ENCODE results near the gene HGF.

Gene HGF

DNA sequence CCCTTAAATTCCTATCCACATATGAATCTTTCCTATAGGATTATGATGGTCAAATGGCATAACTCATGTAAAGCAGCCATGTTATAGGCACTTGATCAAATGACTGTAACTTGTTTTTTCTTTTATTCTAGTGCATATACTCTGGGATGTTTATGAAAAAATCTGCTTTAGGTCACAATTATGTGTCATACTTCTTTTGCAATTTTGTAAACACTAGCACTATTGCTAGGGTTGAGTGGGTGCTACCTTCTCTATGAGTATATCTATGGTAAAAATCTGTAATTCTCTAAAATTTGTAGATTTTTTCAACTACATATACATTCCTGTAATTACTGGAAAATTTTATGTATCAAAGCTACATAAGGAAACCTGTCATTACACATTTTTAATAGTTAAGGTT, 50.0 kb downstream of the HGF start:
- DNase-seq (ENCODE audit: low read depth): no peak

DNA sequence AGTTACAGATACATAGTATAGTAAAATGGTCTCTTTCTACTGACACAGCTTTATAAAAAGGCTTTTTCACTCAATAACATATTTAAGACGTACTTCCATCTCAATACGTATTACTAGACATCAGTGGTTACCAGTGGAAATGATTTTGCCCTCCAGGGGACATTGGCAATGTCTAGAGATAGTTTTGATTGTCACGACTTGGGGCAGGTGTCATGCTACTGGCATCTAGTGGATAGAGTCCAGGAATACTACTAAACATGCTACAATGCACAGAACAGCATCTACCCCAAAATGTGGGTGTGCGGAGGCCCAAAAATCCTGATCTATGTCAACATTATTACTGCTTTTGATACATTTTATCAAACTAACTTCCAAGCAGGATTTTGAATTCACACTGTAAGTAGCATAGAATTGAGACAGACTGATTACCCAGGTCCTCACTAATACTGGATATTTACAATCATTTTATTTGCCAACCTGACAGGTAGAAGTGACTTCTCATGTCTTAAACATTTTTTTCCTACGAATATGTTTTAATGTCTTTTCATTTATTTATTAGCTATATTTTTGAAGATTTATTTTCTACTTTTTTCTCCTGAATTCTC, 53.8 kb downstream of the HGF start:
- DNase-seq (ENCODE audit: low read depth): no peak

DNA sequence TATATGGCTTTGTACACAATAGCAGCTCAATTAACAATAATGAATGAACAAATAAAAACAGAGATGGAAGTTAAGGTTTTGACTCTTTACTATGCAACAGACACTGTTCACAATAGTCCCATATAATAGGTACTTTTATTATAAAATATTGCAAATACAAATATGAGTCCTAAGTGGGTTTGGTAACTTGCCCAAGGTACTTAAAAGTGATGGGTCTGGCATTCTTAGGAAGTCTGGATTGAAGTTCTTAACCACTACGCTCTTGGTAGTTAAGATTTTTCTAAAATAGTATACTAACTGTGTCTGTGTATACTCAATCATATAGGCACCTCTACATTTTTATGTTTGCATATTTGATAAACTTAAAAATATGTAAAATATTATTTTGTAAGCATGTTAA, 55.5 kb downstream of the HGF start:
- DNase-seq (ENCODE audit: low read depth): no peak

DNA sequence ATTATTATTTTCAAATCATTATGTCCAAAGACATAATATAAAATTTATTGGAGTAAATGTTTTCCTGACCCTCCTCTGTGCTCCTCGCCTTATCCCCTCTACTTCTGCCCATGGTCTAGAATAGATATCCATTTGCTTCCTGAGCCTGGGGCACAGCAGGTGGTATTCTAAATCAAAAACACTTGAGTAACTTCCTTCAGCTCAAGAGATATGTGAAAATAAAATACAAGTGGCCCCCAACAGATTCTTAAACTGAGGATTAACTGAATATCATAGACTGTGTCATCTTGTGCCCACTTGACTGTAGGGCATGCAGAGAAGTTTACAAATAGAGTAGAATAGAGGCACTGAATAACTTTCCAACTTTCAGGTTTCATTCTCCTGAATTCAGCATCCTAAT, 59.1 kb downstream of the HGF start:
- no peak for DNase-seq (ENCODE audit: low read depth)

DNA sequence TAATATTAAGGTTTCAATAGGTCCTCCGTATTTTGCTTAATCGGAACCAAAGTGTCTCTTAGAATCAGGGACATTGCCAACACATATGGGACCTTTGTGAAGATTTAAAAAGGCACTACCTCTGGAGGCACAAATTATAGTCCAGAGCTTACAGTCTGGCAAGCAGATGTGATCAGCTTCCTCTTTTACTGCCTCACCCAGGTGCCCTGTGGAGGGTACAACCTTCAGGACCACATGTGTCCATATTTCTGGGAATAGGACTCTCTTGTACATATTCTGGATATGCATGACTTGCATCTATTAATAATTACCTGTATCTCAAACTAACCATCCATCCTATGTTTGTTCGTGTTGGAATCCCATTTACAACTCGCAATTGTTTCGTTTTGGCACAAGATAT, 60.0 kb downstream of the HGF start:
- DNase-seq (ENCODE audit: low read depth): no peak

DNA sequence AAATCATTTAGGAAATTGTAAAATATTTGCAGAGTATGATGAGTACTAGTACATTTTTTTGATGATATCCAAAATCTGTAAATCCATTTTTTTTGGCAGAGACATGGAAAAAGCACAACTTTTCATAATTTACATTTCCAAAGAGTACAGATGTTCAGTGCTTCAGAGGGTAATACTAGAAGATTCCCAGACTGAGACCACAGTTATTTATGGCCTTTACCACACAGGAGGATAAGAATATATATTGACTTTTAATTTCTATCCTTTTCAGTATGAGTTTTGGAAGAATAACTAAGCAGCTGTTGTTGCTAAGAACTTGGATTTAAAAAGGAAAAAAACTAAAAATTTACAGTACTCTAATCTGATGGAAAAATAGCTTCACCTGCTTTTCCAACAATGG, 61.9 kb downstream of the HGF start:
- DNase-seq (ENCODE audit: low read depth): no peak

DNA sequence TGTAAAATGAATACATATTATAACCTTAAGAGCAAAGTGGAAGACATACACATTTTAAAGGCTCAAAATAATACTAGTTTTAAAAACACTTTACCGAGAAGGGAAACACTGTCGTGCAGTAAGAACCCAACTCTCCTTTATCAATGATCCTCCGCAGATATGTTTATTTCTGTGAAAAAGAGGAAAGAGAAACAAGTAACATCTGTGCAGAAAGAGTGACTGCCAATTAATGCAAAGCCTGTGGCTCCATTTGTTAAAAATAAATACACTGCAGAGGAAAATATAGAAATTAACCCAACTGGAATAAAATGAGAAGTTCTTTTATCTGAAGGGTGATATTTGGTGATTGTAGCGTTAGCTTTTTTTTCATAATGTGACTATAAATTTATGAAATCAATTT, 62.7 kb downstream of the HGF start:
- DNase-seq (ENCODE audit: low read depth): no peak

DNA sequence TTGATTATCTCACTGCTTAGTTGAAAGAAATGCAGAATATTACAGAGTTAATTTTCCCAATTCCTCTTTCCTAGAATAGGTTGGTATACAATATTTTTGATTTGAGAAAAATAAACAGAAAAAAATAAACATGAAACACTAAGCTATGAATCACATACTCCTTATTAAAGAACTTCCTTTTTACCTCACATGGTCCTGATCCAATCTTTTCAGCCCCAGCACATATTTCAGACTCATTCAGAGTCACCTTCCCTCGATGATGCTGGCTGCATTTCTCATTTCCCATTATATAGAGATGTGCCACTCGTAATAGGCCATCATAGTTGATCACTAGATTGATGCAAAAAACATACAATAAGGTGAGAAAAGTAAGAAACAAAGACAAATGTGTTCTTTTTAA, 64.6 kb downstream of the HGF start:
- DNase-seq (ENCODE audit: low read depth): no peak

DNA sequence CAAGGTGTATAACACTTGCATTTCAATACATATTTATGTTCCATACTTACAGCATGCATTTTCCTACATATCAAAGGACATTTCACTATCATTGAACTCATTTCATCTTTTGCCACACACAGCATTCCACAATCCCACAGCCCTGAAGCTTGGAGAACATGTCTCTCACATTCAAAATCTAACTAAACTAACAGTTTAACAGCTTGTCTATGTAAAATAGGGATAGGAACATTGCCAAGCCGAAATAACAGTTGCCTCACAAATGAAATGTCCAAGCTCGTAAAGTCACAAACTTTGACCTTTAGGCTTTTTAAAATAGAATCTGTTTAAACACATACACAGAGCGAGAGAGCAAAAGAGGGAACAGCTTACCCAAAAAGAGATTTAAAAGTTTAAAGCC, 65.3 kb downstream of the HGF start:
- DNase-seq (ENCODE audit: low read depth): no peak

DNA sequence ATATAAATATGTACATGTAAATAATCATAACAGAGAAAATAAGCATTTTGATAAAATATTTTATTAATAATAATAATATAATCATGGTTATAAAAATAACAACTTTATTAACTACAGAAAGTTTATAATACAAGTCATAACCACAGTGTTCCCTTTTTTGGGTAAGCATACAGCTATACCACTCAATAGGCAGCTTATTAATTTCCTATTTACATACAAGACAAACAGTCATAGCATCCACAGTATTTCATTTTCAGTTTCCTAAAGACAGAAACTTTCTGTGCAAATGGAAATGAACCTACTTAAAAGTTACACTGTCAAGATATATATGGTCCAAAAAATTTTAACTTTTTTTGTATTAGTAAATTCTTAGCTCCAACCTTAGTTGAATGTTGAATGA, 70.9 kb downstream of the HGF start:
- DNase-seq (ENCODE audit: low read depth): no peak

DNA sequence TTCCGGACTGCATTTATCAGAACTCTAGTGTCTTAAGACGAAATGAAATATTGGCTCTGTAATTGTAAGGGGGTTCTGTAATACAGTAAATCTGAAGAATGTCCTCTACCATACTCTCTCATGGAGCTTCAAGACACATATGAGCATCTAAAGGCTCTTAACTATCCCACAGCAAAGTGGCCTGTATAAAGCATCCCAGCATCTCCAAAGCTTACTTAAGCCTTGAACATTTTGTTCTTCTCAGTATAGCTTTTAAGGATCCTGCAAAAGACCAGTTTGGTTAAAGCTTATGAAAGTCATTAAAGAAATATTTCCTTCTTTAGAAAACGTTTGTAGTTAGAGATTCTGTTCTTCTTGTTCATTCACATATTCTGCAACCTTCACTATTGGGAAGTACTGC, 75.1 kb downstream of the HGF start:
- no peak for DNase-seq (ENCODE audit: low read depth)

DNA sequence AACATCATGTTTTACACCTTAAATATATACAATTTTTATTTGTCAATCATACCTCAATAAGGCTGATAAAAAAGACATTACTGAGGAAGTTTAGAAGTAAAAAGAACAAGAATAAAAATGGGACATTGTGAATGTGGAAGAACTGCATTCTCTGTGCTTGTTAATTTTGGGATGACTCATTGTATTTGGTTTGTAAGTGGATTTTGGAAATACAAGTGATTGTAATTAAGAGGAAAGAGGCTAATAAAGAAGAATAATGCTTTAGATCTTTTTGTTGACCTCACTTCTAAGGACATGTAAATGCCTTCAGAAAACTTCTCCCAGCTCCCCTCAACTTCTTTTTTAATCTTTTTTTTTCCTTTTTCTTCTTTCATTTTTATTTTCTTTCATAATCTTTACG, 76.0 kb downstream of the HGF start:
- DNase-seq (ENCODE audit: low read depth): no peak

DNA sequence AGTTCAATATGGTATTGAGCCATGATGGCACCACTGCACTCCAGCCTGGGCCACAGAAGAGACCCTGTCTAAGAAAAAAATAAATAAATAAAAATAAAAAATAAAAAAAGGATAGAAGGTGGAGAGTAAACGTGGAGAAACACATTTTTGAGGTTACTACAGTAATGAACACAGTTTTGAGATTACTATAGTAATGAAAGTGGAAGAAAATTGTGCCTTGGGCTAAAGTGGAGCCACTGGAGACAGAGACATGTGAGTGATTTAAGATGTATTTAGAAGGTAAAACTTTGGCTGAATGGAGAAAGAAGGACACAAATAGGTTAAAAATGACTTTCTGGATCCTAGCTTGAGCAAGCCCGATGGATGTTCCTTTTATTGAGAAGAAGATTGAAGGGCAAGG, 76.8 kb downstream of the HGF start:
- DNase-seq (ENCODE audit: low read depth): no peak

DNA sequence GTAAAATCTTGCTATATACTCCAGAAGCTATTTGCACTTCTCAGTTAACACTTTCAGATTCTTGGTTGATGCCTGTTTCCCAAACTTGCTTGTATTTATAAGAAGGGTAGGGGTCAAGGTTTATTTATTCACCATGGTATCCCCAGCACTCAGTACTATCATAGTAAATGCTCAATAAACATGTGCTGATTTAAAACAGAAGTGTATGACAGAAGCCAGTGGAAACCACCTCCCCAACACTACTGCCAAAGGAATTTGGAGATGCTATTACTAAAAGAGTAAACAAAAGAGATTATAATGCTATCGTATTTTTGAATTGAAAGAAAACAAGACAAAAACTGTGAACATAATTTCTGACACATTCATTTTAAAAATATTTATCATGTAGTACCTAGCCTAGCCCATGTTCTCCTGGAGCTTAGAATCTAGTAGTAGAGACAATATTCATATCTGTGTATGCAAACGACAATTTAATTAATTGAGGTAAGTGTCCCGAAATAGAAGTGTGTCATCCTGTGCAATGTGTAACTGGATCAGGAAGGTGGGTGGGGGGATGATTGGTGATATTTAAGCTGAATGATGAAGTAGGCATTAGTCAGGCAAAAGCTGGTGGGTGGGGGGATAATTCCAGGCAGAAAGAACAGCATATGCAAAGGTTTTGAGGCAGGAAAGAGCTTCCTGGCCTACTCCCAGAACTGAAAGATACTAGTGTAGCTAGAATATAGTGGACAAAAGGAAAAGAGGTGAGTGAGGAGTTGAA, 77.5 kb downstream of the HGF start:
- DNase-seq (ENCODE audit: low read depth): no peak

DNA sequence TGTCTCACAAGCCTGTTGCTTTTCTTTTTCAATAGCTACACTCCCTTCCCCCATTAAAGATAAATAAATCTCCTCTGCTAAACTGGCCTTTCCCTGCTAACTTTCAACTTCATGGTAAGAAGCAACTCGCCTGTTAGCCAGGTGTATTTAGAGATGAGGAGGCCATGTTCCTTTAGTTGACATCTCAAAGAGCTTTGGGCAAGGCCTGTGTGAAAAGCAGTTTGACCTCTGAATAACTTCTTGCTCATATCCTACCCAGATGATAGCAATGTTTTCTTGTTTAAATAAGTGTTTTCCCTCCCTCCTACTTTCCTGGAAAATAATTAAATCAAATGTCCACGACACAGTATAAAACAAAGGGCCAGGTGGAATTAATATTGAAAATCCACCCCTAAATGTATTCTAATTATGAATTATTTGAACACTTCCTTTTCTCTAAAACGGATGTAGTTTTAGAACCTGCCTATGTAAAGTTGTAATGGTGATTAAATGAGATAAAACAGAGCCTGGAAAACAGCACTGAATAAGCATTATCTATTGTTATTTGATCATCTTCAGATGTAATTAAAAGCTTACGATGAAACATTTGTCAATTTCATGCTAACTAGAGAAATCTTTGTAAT, 78.5 kb downstream of the HGF start:
- no peak for DNase-seq (ENCODE audit: low read depth)

DNA sequence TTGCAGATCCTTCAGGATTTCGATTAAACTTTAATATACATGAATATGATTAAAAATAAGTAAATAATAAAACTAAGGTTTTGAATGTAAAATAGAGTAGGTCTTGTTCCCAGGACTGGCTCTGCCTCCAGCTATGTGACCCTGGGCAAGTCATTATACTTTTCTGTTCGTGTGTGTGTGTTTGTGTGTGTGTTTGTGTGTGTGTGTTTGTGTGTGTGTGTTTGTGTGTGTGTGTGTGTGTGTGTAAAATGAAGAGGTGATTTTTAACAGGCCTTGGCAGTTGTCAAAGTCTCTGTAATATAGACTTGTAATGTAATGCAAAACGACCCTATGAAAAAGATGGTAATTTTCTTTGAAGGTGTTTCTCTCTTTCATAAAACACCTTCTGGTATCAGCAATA, 79.2 kb downstream of the HGF start:
- DNase-seq (ENCODE audit: low read depth): no peak

DNA sequence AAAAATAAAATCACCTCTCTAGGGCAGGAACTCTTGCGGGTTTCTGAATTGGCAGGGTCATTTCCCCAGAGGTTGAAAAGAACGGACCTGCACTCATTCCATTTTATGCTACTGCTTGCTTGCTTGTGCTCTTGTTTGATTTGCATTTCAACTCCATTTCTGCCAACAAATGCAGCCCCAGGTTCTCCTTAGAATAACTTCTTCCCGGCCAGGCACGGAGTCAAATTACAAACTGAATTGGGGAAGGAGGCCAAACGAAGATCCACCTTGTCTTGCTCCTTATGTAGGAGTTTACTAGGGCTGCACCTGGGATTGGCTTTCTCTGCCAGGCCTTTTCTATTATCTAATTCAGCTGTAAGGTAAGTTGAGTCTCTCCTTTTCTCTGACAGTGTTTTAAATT, 79.6 kb downstream of the HGF start:
- DNase-seq (ENCODE audit: low read depth): no peak

DNA sequence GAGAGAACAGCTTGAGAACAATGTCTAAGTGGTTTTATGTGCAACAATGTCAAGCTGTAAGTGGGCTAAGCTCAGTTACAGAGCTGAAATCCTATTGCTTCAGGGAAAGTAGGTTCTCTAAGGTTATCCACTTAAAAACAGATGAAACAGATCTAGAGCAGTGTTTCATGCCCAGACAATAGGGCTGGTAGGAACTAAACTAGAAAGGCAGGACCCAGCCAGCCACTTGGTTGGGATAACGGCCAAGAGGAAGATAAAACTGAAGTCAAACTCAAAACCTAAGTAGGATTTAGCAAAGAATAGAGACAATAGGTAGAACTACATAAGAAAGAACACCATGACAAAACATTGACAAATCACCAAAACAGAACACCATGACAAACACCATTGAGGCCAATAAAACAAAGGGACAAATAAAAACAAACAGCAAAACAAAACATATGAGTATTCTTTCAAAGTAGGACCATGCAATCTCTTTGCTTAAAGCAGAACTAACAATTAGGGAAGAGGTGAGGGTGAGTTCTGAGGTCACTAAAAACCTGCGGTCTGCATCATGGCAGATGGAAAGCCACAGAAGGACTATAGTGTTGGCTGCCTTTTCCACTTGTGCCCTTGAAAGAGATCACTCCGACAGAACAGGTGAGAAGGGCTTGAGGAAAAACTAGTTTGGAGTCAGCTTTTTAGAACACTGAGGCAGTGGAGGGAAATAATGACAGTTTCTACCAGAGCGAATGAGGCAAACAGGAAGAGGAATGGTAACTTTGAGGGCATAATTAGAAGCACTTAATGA, 81.0 kb downstream of the HGF start:
- DNase-seq (ENCODE audit: low read depth): no peak

DNA sequence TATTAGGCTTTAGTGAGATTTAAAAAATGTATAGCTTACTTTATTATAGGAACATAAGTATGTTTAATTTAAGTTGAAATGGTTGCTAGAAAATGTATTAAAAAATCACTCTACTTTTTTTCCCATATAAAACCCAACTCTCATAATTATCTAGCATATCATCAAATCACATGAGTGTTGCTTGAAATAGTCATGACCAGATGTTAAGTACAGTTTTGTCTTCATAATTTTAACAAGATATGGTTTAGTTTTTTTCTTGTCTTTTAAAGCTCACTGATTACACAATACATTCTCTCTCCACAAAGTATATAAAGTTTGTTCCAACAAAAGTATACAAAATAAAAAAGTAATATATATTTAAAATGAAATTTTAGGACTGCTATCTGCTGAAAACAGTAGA, 82.8 kb downstream of the HGF start:
- DNase-seq (ENCODE audit: low read depth): no peak

DNA sequence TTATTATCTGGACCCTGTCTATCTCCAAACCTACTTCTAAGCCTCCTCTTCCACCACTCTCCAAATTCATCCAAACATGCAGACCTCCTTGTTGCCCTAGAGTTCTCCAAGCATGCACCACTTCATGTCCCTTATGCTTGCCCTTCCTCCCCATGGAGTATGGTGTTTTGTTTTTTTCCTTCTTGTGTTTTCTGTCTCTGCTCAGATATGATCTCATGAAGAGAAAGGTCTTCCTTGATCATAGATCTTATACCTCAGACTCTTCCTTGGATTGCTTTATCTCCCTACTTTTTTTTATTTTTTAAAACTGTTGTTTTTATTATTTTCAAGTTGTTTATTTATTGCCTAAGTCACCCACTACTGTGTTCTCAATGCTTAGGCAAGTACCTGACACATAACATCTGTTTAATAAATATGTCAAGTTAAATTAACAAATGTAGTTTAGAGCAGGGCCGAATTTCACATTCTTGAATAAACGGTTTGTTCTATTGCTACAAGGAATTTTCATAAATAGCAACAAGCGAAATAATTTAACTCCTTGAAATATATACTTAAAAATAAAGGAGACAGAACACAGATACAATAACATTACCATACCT, 84.5 kb downstream of the HGF start:
- no peak for DNase-seq (ENCODE audit: low read depth)

DNA sequence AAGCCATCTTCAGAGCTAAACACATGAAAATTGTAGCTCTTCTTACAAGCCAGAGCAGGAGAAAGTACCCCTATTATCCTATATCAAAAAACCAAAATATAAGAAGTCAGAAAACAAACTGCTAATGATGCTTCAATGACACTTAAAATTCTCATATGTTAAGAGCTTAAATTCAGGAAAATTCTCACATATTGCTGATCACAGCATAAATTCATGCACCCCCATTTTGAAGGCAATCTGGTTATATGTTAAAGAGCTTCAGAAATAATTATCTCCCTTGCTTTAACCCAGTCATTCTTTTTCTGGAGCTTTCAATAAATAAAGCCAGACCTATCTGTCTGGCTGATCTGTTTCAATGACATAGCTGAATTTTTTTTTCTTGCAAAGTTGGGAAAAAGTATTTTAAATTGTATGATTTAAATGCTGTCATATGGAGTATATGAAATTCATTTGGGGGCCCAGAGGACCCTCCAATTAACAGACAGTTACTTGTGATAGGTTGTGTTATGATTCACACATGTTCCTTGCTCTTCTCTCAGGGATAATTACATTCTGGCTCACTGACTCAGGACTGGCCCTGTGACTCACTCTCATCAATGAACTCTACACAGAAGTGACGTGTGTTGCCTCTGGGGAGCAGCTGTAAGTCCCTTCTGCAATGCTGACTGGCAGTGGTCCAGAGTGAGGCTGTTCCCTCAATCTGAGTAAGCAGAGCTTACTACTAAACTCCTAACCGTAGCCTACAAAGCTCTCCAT, 85.2 kb downstream of the HGF start:
- DNase-seq (ENCODE audit: low read depth): no peak

DNA sequence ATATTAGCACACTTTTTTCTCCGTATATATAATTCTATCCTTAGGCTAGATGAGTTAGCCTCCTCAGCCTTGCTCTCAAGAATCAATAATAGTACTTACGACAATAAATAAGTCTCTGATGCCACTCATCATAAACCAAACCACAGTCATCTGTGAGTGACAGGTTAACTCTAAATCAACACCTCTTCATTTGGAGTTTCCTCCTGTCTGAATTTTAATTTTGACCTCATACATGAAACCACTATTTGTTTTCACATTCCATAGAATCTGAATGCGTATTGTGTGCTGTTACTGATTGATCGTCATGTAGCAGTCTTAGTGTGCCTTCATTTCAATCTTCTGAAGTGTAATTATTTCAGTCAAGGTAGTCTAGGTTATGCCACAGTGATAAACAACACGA, 85.8 kb downstream of the HGF start:
- DNase-seq (ENCODE audit: low read depth): no peak
